Neural progenitor cell (in vitro differentiated cells): Measurements from ENCODE around the gene SCART1.

ENCODE experiments used
- EZH2 ChIP-seq: fragments of 200-600 bp; sonication (generic); IDR thresholded peaks from 2 replicates; pipeline ENCODE4 v1.6.1; 2017; ENCODE audit warnings: antibody characterized with exemption, mild to moderate bottlenecking, moderate library complexity
- EZH2phosphoT487 ChIP-seq: fragments of 200-600 bp; sonication (generic); IDR thresholded peaks from 2 replicates; pipeline ENCODE4 v1.6.1; 2017; ENCODE audit warnings: antibody characterized with exemption
- TF ChIP-seq, protein P1 (sequence below): fragments of 200-600 bp; sonication (generic); IDR thresholded peaks from 2 replicates; pipeline ENCODE4 v1.5.1; 2017; ENCODE audit warnings: antibody characterized with exemption, mild to moderate bottlenecking

DNA sequence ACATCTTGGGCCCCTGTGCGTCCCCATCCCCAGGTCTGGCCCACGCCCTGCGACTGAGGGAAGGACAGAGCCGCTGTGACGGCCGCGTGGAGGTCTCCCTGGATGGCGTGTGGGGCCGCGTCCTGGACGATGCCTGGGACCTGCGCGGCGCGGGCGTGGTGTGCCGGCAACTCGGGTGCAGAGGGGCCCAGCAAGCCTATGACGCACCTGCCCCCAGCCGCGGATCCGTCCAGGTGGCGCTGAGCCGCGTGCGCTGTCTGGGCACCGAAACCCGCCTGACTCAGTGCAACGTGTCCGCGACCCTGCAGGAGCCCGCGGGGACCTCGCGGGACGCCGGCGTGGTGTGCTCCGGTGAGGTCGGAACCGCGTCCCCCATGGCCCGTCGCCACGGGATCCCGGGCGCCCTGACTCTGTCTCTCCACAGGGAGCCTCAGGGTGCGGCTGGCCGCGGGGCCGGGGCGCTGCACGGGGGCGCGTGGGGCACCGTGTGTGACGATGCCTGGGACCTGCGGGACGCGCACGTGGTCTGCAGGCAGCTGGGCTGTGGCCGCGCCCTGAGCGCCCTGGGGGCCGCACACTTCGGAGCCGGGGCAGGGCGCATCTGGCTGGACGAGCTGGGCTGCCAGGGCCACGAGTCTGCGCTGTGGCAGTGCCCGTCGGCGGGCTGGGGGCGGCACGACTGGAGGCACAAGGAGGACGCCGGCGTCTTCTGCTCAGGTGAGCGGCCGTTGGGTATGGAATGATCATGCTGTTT is 5.9 kb downstream of the SCART1 start:
- TF ChIP-seq EZH2 (no peak), EZH2phosphoT487 (no peak)
- TF ChIP-seq, protein P1, sequence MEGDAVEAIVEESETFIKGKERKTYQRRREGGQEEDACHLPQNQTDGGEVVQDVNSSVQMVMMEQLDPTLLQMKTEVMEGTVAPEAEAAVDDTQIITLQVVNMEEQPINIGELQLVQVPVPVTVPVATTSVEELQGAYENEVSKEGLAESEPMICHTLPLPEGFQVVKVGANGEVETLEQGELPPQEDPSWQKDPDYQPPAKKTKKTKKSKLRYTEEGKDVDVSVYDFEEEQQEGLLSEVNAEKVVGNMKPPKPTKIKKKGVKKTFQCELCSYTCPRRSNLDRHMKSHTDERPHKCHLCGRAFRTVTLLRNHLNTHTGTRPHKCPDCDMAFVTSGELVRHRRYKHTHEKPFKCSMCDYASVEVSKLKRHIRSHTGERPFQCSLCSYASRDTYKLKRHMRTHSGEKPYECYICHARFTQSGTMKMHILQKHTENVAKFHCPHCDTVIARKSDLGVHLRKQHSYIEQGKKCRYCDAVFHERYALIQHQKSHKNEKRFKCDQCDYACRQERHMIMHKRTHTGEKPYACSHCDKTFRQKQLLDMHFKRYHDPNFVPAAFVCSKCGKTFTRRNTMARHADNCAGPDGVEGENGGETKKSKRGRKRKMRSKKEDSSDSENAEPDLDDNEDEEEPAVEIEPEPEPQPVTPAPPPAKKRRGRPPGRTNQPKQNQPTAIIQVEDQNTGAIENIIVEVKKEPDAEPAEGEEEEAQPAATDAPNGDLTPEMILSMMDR, result no peak
